ENCODE measurements around the gene TMEM250.

- no peak for TF ChIP-seq CTCF (IDR thresholded peaks at IDR 0.05)
- no peak for TF ChIP-seq POLR2AphosphoS5 (IDR thresholded peaks at IDR 0.05)
Measured at GRCh38 chr9:136121801-136122200, 3.1 kb upstream of the TMEM250 start.

All from gastroesophageal sphincter (tissue), 3 donors.